ENCODE measurements around the gene SLC4A5. TPM values are rescaled to one million over a fixed set of nuclear protein-coding genes. Genes with fewer than 3 reads are reported as not detected.

Gene SLC4A5
- total RNA-seq, 2 experiments from 2014 or later = 2.2 to 2.7 TPM

- ATAC-seq (no peak), DNase-seq (no peak)
- Mint-ChIP-seq H3K27me3 (no peaks in the 10 kb centered on the region), H3K4me3 (no peak overlapping the region), H3K9me3 (ENCODE audit: low read depth) (no peaks in the 10 kb centered on the region), H3K27ac (no peak overlapping the region), H3K4me1 (no peaks in the 10 kb centered on the region), H3K36me3 (ENCODE audit: low read depth) (peaks cover 8% of the 10 kb centered on the region)
- CTCF ChIA-PET = interaction anchor here (1.7 kb wide), 1 partner anchor 21 kb away, joined by 3 read pairs; no protein-coding TSS in a partner anchor
- intact Hi-C loops (cut with DNase I, micrococcal nuclease) = no loop called here
- POLR2A ChIA-PET = no interaction called here
These were observed 29.1 kb downstream of the SLC4A5 start for GRCh38 chr2:74314107-74314506.

GRCh38 chr2:74313497-74313896, 29.7 kb downstream of the SLC4A5 start:
- Mint-ChIP-seq H3K36me3 (ENCODE audit: low read depth) (peaks cover 8% of the 10 kb centered on the region), H3K9me3 (ENCODE audit: low read depth) (no peaks in the 10 kb centered on the region), H3K27me3 (no peaks in the 10 kb centered on the region), H3K27ac (no peak overlapping the region), H3K4me3 (no peak overlapping the region), H3K4me1 (no peaks in the 10 kb centered on the region)
- intact Hi-C loops (cut with DNase I, micrococcal nuclease) = no loop called here
- ChIA-PET POLR2A (no interaction called here), CTCF (interaction anchor here (0.9 to 1.7 kb wide), 3 partner anchors 13 to 64 kb away, joined by 3 to 5 read pairs (median 3); no protein-coding TSS in a partner anchor)
- ATAC-seq (no peak), DNase-seq (no peak)

DNA sequence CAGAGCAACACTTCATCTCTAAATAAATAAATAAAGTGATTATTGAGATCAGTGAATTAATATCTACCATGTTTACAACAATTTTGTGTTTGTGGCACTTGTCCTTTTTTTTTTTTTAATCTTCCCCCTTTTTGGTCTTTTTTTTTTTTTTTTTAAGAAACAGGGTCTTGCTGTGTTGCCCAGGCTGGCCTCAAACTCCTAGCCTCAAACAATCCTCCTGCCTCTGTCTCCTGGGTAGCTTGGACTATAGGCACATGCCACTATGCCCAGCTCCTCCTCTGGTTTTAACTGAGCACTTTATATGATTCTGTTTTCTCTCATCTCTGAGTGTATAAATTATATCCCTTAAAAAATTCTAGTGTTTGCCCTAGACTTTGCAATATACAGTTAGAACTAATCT, 30.3 kb downstream of the SLC4A5 start:
- Mint-ChIP-seq H3K4me3 (no peak overlapping the region), H3K27ac (no peak overlapping the region), H3K27me3 (no peaks in the 10 kb centered on the region), H3K36me3 (ENCODE audit: low read depth) (peaks cover 8% of the 10 kb centered on the region), H3K9me3 (ENCODE audit: low read depth) (no peaks in the 10 kb centered on the region), H3K4me1 (no peaks in the 10 kb centered on the region)
- ChIA-PET POLR2A (no interaction called here), CTCF (interaction anchor here (0.9 to 1.7 kb wide), 3 partner anchors 14 to 63 kb away, joined by 3 to 5 read pairs (median 3); no protein-coding TSS in a partner anchor)
- ATAC-seq (no peak), DNase-seq (no peak)
- intact Hi-C loops (cut with DNase I, micrococcal nuclease) = no loop called here

DNA sequence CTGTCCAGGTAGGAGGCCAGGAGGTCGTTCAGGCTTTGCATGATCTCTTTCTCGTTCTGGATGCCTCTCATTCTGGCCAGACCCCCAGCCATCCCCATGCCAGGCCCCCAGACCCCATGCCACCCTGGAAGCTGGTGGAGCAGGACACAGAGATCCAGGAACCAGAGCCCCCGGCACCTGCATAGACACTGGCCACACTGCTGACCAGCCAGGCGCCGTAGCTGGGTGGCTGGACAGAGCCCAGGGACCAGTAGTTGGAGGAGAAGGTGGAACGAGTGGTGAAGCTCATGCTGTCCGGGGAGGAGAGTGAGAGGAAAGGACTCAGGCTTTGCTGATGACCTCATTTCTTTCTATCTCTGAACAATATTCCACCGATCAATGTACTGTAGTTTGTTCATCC, 35.5 kb downstream of the SLC4A5 start:
- Mint-ChIP-seq H3K4me1 (peaks cover 7% of the 10 kb centered on the region), H3K36me3 (ENCODE audit: low read depth) (peaks cover 5% of the 10 kb centered on the region), H3K9me3 (ENCODE audit: low read depth) (no peaks in the 10 kb centered on the region), H3K27ac (no peak overlapping the region), H3K27me3 (no peaks in the 10 kb centered on the region), H3K4me3 (no peak overlapping the region)
- intact Hi-C loops (cut with DNase I, micrococcal nuclease) = no loop called here
- ChIA-PET POLR2A (no interaction called here), CTCF (interaction anchor here (1.3 to 1.4 kb wide), 3 partner anchors 21 to 58 kb away, joined by 3 to 7 read pairs (median 6); no protein-coding TSS in a partner anchor)
- no peak for ATAC-seq
- DNase-seq = no peak

DNA sequence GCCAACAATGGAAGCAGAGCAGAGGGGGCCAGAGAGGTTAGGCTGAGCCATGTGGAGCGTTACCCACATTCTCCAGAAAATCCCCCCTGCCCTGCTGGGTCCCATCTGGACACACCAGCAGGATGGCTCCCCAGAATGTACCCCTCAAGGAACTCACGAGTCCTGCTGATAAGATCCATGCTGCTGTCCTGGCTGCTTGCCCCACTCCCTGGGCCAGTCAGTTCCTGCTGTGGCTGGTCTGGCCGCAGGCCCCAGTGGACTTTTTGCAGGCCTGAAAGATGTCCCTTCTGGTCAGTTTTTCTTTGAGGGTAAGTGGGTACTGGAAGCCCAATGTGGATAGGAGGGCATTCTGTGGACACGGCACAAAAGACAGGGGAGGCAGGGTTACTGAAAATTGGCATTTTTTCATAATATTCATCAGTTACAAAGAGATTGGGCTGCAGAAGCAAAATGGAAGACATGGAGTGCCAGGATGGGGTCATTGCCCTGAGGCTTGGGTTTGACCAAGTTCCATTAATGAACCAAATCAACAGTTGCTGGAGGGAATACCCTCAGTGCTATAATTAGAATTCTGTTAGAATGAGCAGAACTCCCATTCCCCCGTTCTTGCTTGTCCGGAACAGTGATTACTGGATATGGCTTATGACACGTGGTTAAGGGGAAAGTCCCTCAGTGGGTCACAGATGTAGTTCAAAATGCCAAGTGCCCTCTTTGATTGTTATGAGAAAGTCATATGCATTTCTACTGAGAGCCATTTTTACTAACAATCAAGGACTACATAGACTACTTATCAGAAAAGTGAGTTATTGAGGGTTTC, 38.7 kb downstream of the SLC4A5 start:
- intact Hi-C loops (cut with DNase I, micrococcal nuclease) = no loop called here
- CTCF ChIA-PET = interaction anchor here (0.9 kb wide), 1 partner anchor 14 kb away, joined by 3 read pairs; no protein-coding TSS in a partner anchor
- POLR2A ChIA-PET = no interaction called here
- H3K27ac Mint-ChIP-seq = no peak overlapping the region
- no peaks in the 10 kb centered on the region for H3K27me3 Mint-ChIP-seq
- H3K4me1 Mint-ChIP-seq = peaks cover 7% of the 10 kb centered on the region
- H3K4me3 Mint-ChIP-seq = no peak overlapping the region
- peaks cover 3% of the 10 kb centered on the region for H3K36me3 Mint-ChIP-seq (ENCODE audit: low read depth)
- peaks cover 3% of the 10 kb centered on the region for H3K9me3 Mint-ChIP-seq (ENCODE audit: low read depth)
- DNase-seq (peak; percentile 16), ATAC-seq (peak; percentile 90)

GRCh38 chr2:74302865-74303264, 40.4 kb downstream of the SLC4A5 start:
- Mint-ChIP-seq H3K9me3 (ENCODE audit: low read depth) (peaks cover 3% of the 10 kb centered on the region), H3K27ac (no peak overlapping the region), H3K4me3 (no peak overlapping the region), H3K4me1 (peaks cover 7% of the 10 kb centered on the region), H3K27me3 (no peaks in the 10 kb centered on the region), H3K36me3 (ENCODE audit: low read depth) (peaks cover 3% of the 10 kb centered on the region)
- ATAC-seq (no peak), DNase-seq (no peak)
- ChIA-PET POLR2A (no interaction called here), CTCF (interaction anchor here (0.5 kb wide), 1 partner anchor 55 kb away, joined by 3 read pairs; no protein-coding TSS in a partner anchor)
- intact Hi-C loops (cut with DNase I, micrococcal nuclease) = no loop called here

- ATAC-seq (no peak), DNase-seq (no peak)
- ChIA-PET POLR2A (no interaction called here), CTCF (interaction anchor here (1.4 kb wide), 1 partner anchor 34 kb away, joined by 9 read pairs; no protein-coding TSS in a partner anchor)
- no peak overlapping the region for H3K4me3 Mint-ChIP-seq
- intact Hi-C loops (cut with DNase I, micrococcal nuclease) = no loop called here
- H3K27ac Mint-ChIP-seq = no peak overlapping the region
- no peaks in the 10 kb centered on the region for H3K27me3 Mint-ChIP-seq
- peaks cover 3% of the 10 kb centered on the region for H3K36me3 Mint-ChIP-seq (ENCODE audit: low read depth)
- H3K9me3 Mint-ChIP-seq (ENCODE audit: low read depth) = peaks cover 3% of the 10 kb centered on the region
- peaks cover 7% of the 10 kb centered on the region for H3K4me1 Mint-ChIP-seq
These were observed 42.0 kb downstream of the SLC4A5 start for GRCh38 chr2:74301262-74301661.

GRCh38 chr2:74300506-74300905, 42.7 kb downstream of the SLC4A5 start:
- Mint-ChIP-seq H3K4me1 (peaks cover 7% of the 10 kb centered on the region), H3K27ac (no peak overlapping the region), H3K9me3 (ENCODE audit: low read depth) (peaks cover 3% of the 10 kb centered on the region), H3K36me3 (ENCODE audit: low read depth) (peaks cover 3% of the 10 kb centered on the region), H3K27me3 (no peaks in the 10 kb centered on the region), H3K4me3 (no peak overlapping the region)
- ChIA-PET POLR2A (no interaction called here), CTCF (interaction anchor here (1.4 kb wide), 1 partner anchor 35 kb away, joined by 9 read pairs; no protein-coding TSS in a partner anchor)
- ATAC-seq = no peak
- no peak for DNase-seq
- intact Hi-C loops (cut with DNase I, micrococcal nuclease) = no loop called here

GRCh38 chr2:74297950-74298349, 45.3 kb downstream of the SLC4A5 start:
- no peak overlapping the region for H3K27ac Mint-ChIP-seq
- ATAC-seq (no peak), DNase-seq (no peak)
- intact Hi-C loops (cut with DNase I, micrococcal nuclease) = no loop called here
- no peaks in the 10 kb centered on the region for H3K4me1 Mint-ChIP-seq
- peaks cover 3% of the 10 kb centered on the region for H3K9me3 Mint-ChIP-seq (ENCODE audit: low read depth)
- POLR2A ChIA-PET = no interaction called here
- H3K36me3 Mint-ChIP-seq (ENCODE audit: low read depth) = peaks cover 3% of the 10 kb centered on the region
- CTCF ChIA-PET = no interaction called here
- no peak overlapping the region for H3K4me3 Mint-ChIP-seq
- H3K27me3 Mint-ChIP-seq = no peaks in the 10 kb centered on the region

DNA sequence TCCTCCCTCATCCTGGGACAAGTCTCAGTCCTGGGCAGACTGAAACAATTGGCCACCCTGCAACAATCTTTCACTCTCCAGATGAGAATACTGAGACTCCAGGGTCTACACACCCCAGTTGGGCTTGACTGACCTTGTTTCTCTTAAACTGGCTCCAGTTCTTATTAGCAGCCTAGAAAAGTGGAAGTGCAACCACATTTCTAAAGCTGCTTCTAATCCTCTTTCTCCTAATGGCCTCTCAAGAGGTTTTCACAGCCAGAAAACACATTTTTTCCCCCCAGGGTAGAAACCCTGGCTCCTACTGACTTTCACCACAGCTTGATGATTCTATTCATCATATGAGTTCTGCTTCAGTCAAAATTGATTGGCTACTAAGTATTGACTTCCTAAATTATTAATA, 45.8 kb downstream of the SLC4A5 start:
- H3K27ac Mint-ChIP-seq = no peak overlapping the region
- no peaks in the 10 kb centered on the region for H3K4me1 Mint-ChIP-seq
- CTCF ChIA-PET = no interaction called here
- intact Hi-C loops (cut with DNase I, micrococcal nuclease) = no loop called here
- H3K36me3 Mint-ChIP-seq (ENCODE audit: low read depth) = peaks cover 4% of the 10 kb centered on the region
- no peak for DNase-seq
- POLR2A ChIA-PET = no interaction called here
- ATAC-seq = no peak
- H3K4me3 Mint-ChIP-seq = no peak overlapping the region
- H3K9me3 Mint-ChIP-seq (ENCODE audit: low read depth) = peaks cover 3% of the 10 kb centered on the region
- H3K27me3 Mint-ChIP-seq = no peaks in the 10 kb centered on the region

GRCh38 chr2:74293191-74293991, 49.8 kb downstream of the SLC4A5 start:
- peaks cover 17% of the 10 kb centered on the region for H3K4me1 Mint-ChIP-seq
- H3K36me3 Mint-ChIP-seq (ENCODE audit: low read depth) = peaks cover 1% of the 10 kb centered on the region
- H3K27me3 Mint-ChIP-seq = no peaks in the 10 kb centered on the region
- no peaks in the 10 kb centered on the region for H3K9me3 Mint-ChIP-seq (ENCODE audit: low read depth)
- H3K27ac Mint-ChIP-seq = no peak overlapping the region
- no peak overlapping the region for H3K4me3 Mint-ChIP-seq
- CTCF ChIA-PET = interaction anchor here (0.6 kb wide), 1 partner anchor 26 kb away, joined by 4 read pairs; no protein-coding TSS in a partner anchor
- intact Hi-C loops (cut with DNase I, micrococcal nuclease) = no loop called here
- POLR2A ChIA-PET = no interaction called here
- no peak for DNase-seq
- ATAC-seq = no peak

Measured in activated CD4-positive, alpha-beta T cell treated with anti-CD3 and anti-CD28 coated beads for 36 hours (primary cell).